Pancreas (tissue), 10 donors: ENCODE data around the gene CDKAL1. TPM values are rescaled to one million over a fixed set of nuclear protein-coding genes. Genes with fewer than 3 reads are reported as not detected.
A peak's percentile ranks its signal among the peaks of the same experiment; 100 is the strongest.
"Not testable (repeated sequence)": the region's sequence is repeated elsewhere in the genome, so short reads cannot be mapped to it uniquely, and the experiment has no call there.

Source experiments
- ATAC-seq, 4 donors: fragments of 200-7000 bp; cut with Tn5 transposase; one replicate each; pipeline versions ENCODE4 v1.8.0 to v1.9.1; 2020; ENCODE audit warnings: mild to moderate bottlenecking in 4 of 4, moderate library complexity in 4 of 4
- DNase-seq, 6 donors: peaks; one replicate each; pipeline ENCODE4 v3.0.0-alpha.2; 2020
- FAIRE-seq: peaks from 2 replicates; lab custom pipeline; 2012; peaks lifted over from hg19 to GRCh38; lab: Jason Lieb, UNC
- H3K27ac ChIP-seq, 4 donors: fragments of 200-600 bp; sonication (generic); 1 replicate in 3 of 4; 2 replicates in 1 of 4; pipeline versions ENCODE4 v1.5.0 to v1.8.0; 2020
- H3K27me3 ChIP-seq, 4 donors: fragments of 200-600 bp; one replicate each; pipeline ENCODE4 v1.8.0; 2021
- H3K36me3 ChIP-seq, 3 donors: fragments of 200-600 bp; sonication (generic) in 1 of 3; one replicate each; pipeline versions ENCODE4 v1.5.0 to v1.8.0; 2020 to 2021
- H3K4me1 ChIP-seq, 3 donors: fragments of 200-600 bp; one replicate each; pipeline ENCODE4 v1.8.0; 2021
- H3K4me3 ChIP-seq, 4 donors: fragments of 200-600 bp; sonication (generic) in 2 of 4; one replicate each; pipeline versions ENCODE4 v1.5.0 to v1.8.0; 2020 to 2021
- H3K9me3 ChIP-seq, 4 donors: fragments of 200-600 bp; one replicate each; pipeline ENCODE4 v1.8.0; 2021
- CTCF ChIP-seq, 4 donors: fragments of 200-600 bp; sonication (generic) in 3 of 4; IDR thresholded peaks; one replicate each; pipeline versions ENCODE4 v1.5.0 to v1.8.0; 2021; ENCODE audit warnings: antibody characterized with exemption in 4 of 4
- whole genome bisulfite sequencing, 2 donors: extraction: QIAGEN DNeasy Blood & Tissue Kit; methylation state at CpG; one replicate each; pipeline ENCODE4 v1.1.7; 2013; 5-methylcytosine and 5-hydroxymethylcytosine counted together
- intact Hi-C, 3 donors: fragments of 100-400 bp; cut with DNase I; formaldehyde crosslinking; loops; one replicate each; pipeline versions ENCODE4 v1.11.1 to v1.14.2; 2022
- polyA plus RNA-seq, 2 donors: library from polyadenylated mRNA; stranded (reverse); fragments of 200-250 nt; gene quantifications; one replicate each; pipeline ENCODE4 v1.2.3, GENCODE V29; 2013
- total RNA-seq, 6 donors: library from RNA; stranded (reverse); fragmentation: NEBNext Ultra II Directional in 4 of 6; extraction: Animal tissue kit (Norgen Biotek cat#: 25700) in 4 of 6; gene quantifications; one replicate each; pipeline versions ENCODE4 v1.2.1 to v1.2.4, GENCODE V29; 2021 to 2023
- donor health status: healthy with polysubstance abuse.
- donor health status: DM: no; HTN: no; CAD: no; lungs with moderate emphysema.
- donor health status: DM: no; HTN: no; CAD: no.
- donor health status: control.
- donor health status: control.
- donor health status: Bipolar disorder and iron deficiency.
- donor health status: DM: yes; HTN: yes; CAD: no.
- donor health status: DM: no; HTN: no; CAD: no.
- donor health status: DM: no; HTN: no; CAD: no.
- donor health status: DM: yes; HTN: yes; CAD: no.

Gene CDKAL1
- total and polyA plus RNA-seq, 8 donors, result 3.3 to 11.7 (median 8.2) TPM

DNA sequence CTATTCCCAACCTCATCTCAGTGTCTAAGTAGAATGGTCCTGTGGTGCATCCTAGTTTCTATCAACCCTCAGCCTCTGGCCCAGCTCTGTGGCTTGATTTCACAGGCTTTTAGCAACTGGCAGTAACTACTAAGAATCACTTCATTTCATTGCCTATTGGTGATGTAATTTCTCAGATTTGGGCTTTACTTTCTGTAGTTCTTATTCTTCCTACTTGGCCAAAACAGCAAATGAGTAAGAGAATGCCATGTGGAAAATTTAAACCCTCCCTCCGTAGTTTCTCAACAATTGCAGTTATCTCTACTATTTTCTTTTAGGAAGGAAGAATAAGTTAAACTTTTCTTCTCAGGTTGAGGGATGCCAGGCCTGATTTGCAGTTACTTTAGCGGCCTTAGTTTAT is 387.3 kb downstream of the CDKAL1 start:
- no peak for FAIRE-seq
- H3K27me3 ChIP-seq, result no peaks in the 10 kb centered on the region
- DNase-seq, result no peak
- no peak overlapping the region for H3K4me3 ChIP-seq
- H3K4me1 ChIP-seq, result no peaks in the 10 kb centered on the region
- 94 to 96% methylated on average over 2 of the region's 2 CpGs for WGBS, 2 donors
- intact Hi-C loops, result no loop called here
- no peaks in the 10 kb centered on the region for H3K9me3 ChIP-seq
- ATAC-seq, result peak in 1 of 4 donors; percentile 18
- H3K27ac ChIP-seq, result no peak overlapping the region
- TF ChIP-seq CTCF (IDR thresholded peaks at IDR 0.05), result no peak
- H3K36me3 ChIP-seq, result no peaks in the 10 kb centered on the region

GRCh38 chr6:20922743-20923142 is 388.5 kb downstream of the CDKAL1 start:
- ATAC-seq, result no peak
- Histone ChIP-seq H3K27me3 (no peaks in the 10 kb centered on the region), H3K4me1 (no peaks in the 10 kb centered on the region), H3K9me3 (no peaks in the 10 kb centered on the region), H3K4me3 (no peak overlapping the region), H3K36me3 (no peaks in the 10 kb centered on the region), H3K27ac (no peak overlapping the region)
- DNase-seq, result no peak
- no peak for TF ChIP-seq CTCF (IDR thresholded peaks at IDR 0.05)
- FAIRE-seq, result no peak
- intact Hi-C loops, result no loop called here

- 82 to 88% methylated on average over 3 of the region's 3 CpGs for WGBS, 2 donors
- H3K9me3 ChIP-seq, ATAC-seq, H3K4me3 ChIP-seq, H3K4me1 ChIP-seq, FAIRE-seq, intact Hi-C loops, H3K27ac ChIP-seq, H3K36me3 ChIP-seq, H3K27me3 ChIP-seq, DNase-seq: not testable (repeated sequence)
These were observed 389.8 kb downstream of the CDKAL1 start for GRCh38 chr6:20924094-20924493.

DNA sequence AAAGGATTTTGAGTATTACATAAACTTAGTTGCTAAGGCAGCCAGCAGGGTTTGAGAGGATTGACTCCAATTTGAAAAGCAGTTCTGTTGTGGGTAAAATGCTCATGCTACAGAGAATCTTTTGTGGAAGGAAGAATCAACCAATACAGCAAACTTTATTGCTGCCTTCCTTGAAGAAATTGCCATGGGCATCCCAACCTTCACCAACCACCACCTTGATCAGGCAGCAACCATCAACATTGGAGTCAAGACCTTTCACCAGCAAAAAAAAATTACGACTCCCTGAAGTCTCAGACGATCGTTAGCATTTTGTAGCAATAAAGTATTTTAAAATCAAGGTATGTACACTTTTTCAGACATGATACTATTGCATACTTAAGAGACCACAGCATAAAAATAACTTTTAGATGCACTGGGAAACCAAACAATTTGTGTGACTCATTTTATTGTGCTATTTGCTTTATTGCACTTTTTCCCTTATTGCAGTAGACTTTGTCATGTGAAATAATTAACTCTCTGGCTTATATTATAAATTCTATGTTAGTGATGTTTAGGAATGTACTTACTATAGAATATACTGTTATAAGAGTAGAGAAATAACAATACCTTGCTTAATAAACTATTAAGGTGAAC is 390.8 kb downstream of the CDKAL1 start:
- FAIRE-seq (peak; percentile 13), ATAC-seq (no peak), DNase-seq (no peak)
- intact Hi-C loops, result no loop called here
- 79 to 99% methylated on average over 3 of the region's 3 CpGs for WGBS, 2 donors
- no peak for TF ChIP-seq CTCF (IDR thresholded peaks at IDR 0.05)
- no peaks in the 10 kb centered on the region for H3K36me3 ChIP-seq
- H3K27me3 ChIP-seq, result no peaks in the 10 kb centered on the region
- no peaks in the 10 kb centered on the region for H3K4me1 ChIP-seq
- H3K27ac ChIP-seq, result no peak overlapping the region
- H3K9me3 ChIP-seq, result no peaks in the 10 kb centered on the region
- no peak overlapping the region for H3K4me3 ChIP-seq

- Histone ChIP-seq H3K4me3 (no peak overlapping the region), H3K4me1 (no peaks in the 10 kb centered on the region), H3K36me3 (no peaks in the 10 kb centered on the region), H3K9me3 (no peaks in the 10 kb centered on the region), H3K27ac (no peak overlapping the region), H3K27me3 (no peaks in the 10 kb centered on the region)
- no peak for ATAC-seq
- no peak for DNase-seq
- no peak for TF ChIP-seq CTCF (IDR thresholded peaks at IDR 0.05)
- 73 to 76% methylated on average over 8 of the region's 8 CpGs for WGBS, 2 donors
- intact Hi-C loops, result no loop called here
- FAIRE-seq, result no peak
These were observed 393.0 kb downstream of the CDKAL1 start for GRCh38 chr6:20927130-20927860.
